Endodermal cell (in vitro differentiated cells): ENCODE data around the gene FILIP1L. TPM values are rescaled to one million over a fixed set of nuclear protein-coding genes. Genes with fewer than 3 reads are reported as not detected.

ENCODE experiments used
- DNase-seq: peaks from one replicate; pipeline ENCODE4 v3.0.0-alpha.2; 2017
- H3K27ac ChIP-seq: 2 replicates; pipeline ENCODE4 v1.5.1; 2013; ENCODE audit warnings: mild to moderate bottlenecking, low read depth, low read length, moderate library complexity
- H3K27me3 ChIP-seq: 2 replicates; pipeline ENCODE4 v1.6.1; 2013; ENCODE audit warnings: mild to moderate bottlenecking, low read length, moderate library complexity; ENCODE audit not compliant: insufficient read depth, control insufficient read depth, poor library complexity, severe bottlenecking
- H3K36me3 ChIP-seq: 2 replicates; pipeline ENCODE4 v1.7.0; 2013; ENCODE audit warnings: mild to moderate bottlenecking, low read length, moderate library complexity; ENCODE audit not compliant: control insufficient read depth, insufficient read depth
- H3K4me1 ChIP-seq: one replicate; pipeline ENCODE4 v1.7.0; 2013; ENCODE audit warnings: low read length; ENCODE audit not compliant: control insufficient read depth, insufficient read depth
- H3K4me3 ChIP-seq: 2 replicates; pipeline ENCODE4 v1.5.1; 2013; ENCODE audit warnings: mild to moderate bottlenecking, low read length, moderate library complexity
- H3K9ac ChIP-seq: 2 replicates; pipeline ENCODE4 v1.6.1; 2013; ENCODE audit warnings: mild to moderate bottlenecking, low read length, moderate library complexity; ENCODE audit not compliant: poor library complexity, severe bottlenecking; ENCODE audit errors: extremely low read depth
- H3K9me3 ChIP-seq: 2 replicates; pipeline ENCODE4 v1.6.1; 2013; ENCODE audit warnings: mild to moderate bottlenecking, low read length, moderate library complexity; ENCODE audit not compliant: control insufficient read depth
- H3K27ac Mint-ChIP-seq: 2 replicates; pipeline ENCODE4 v1.8.0; 2020; ENCODE audit warnings: mixed read lengths
- H3K27me3 Mint-ChIP-seq: 2 replicates; pipeline ENCODE4 v1.8.0; 2021; ENCODE audit warnings: mild to moderate bottlenecking, mixed read lengths; ENCODE audit not compliant: insufficient read depth
- H3K36me3 Mint-ChIP-seq: 2 replicates; pipeline ENCODE4 v1.8.0; 2020; ENCODE audit warnings: low read depth, mixed read lengths
- H3K4me1 Mint-ChIP-seq: 2 replicates; pipeline ENCODE4 v1.8.0; 2020; ENCODE audit warnings: mixed read lengths
- H3K4me3 Mint-ChIP-seq: 2 replicates; pipeline ENCODE4 v1.8.0; 2020; ENCODE audit warnings: mild to moderate bottlenecking, moderate library complexity, mixed read lengths
- H3K9me3 Mint-ChIP-seq: 2 replicates; pipeline ENCODE4 v1.8.0; 2020; ENCODE audit warnings: mild to moderate bottlenecking, mixed read lengths
- CTCF ChIP-seq: fragments of 200-600 bp; sonication (generic); conservative IDR thresholded peaks from 2 replicates; pipeline ENCODE4 v1.5.0; 2021; ENCODE audit warnings: antibody characterized with exemption, mild to moderate bottlenecking
- WGBS, 2 experiments: methylation state at CpG; one replicate each; pipeline versions ENCODE4 v1.1.5 to v1.1.7; 2013; ENCODE audit warnings: missing lambda C conversion rate in 2 of 2, mixed read lengths in 1 of 2; ENCODE audit not compliant: insufficient coverage in 1 of 2, insufficient read length in 1 of 2; 5-methylcytosine and 5-hydroxymethylcytosine counted together
- total RNA-seq, 2 donors: library from RNA; stranded (reverse); fragmentation: NEBNext Ultra II Directional in 1 of 2; extraction: Animal tissue kit (Norgen Biotek cat#: 25700) in 1 of 2; gene quantifications; 2 replicates in 1 of 2; 3 replicates in 1 of 2; pipeline ENCODE4 v1.2.1, GENCODE V29; 2021

The FILIP1L gene
- total RNA-seq, 2 donors from 2014 or later = 0.84 to 2.5 TPM

GRCh38 chr3:100106531-100107141 is 7.7 kb downstream of the FILIP1L start:
- H3K4me3 Mint-ChIP-seq = no peak overlapping the region
- no peaks in the 10 kb centered on the region for H3K36me3 Mint-ChIP-seq
- H3K27me3 ChIP-seq = no peaks in the 10 kb centered on the region
- H3K9me3 Mint-ChIP-seq = no peaks in the 10 kb centered on the region
- no peak overlapping the region for H3K27ac Mint-ChIP-seq
- DNase-seq = no peak
- TF ChIP-seq CTCF = no peak
- no peak overlapping the region for H3K4me3 ChIP-seq
- peaks cover 8% of the 10 kb centered on the region for H3K4me1 ChIP-seq
- H3K36me3 ChIP-seq = no peaks in the 10 kb centered on the region
- H3K27ac ChIP-seq = no peak overlapping the region
- no peaks in the 10 kb centered on the region for H3K27me3 Mint-ChIP-seq
- H3K4me1 Mint-ChIP-seq = peaks cover 58% of the 10 kb centered on the region
- no peak overlapping the region for H3K9ac ChIP-seq
- no peaks in the 10 kb centered on the region for H3K9me3 ChIP-seq

- Histone ChIP-seq H3K4me3 (no peak overlapping the region), H3K9me3 (no peaks in the 10 kb centered on the region), H3K27ac (no peak overlapping the region), H3K4me1 (peaks cover 8% of the 10 kb centered on the region), H3K27me3 (no peaks in the 10 kb centered on the region), H3K9ac (no peak overlapping the region), H3K36me3 (no peaks in the 10 kb centered on the region)
- no peak overlapping the region for H3K4me3 Mint-ChIP-seq
- H3K36me3 Mint-ChIP-seq = peaks cover 1% of the 10 kb centered on the region
- H3K27me3 Mint-ChIP-seq = no peaks in the 10 kb centered on the region
- no peak for TF ChIP-seq CTCF
- no peak overlapping the region for H3K27ac Mint-ChIP-seq
- peaks cover 58% of the 10 kb centered on the region for H3K4me1 Mint-ChIP-seq
- no peak for DNase-seq
- peaks cover 1% of the 10 kb centered on the region for H3K9me3 Mint-ChIP-seq
These were observed 8.2 kb downstream of the FILIP1L start for GRCh38 chr3:100106094-100106493.

GRCh38 chr3:100105501-100105900 is 8.8 kb downstream of the FILIP1L start:
- Mint-ChIP-seq H3K9me3 (peaks cover 2% of the 10 kb centered on the region), H3K36me3 (peaks cover 1% of the 10 kb centered on the region), H3K4me3 (no peak overlapping the region), H3K27me3 (no peaks in the 10 kb centered on the region), H3K4me1 (peaks cover 58% of the 10 kb centered on the region), H3K27ac (no peak overlapping the region)
- Histone ChIP-seq H3K4me3 (no peak overlapping the region), H3K9ac (no peak overlapping the region), H3K27me3 (no peaks in the 10 kb centered on the region), H3K27ac (no peak overlapping the region), H3K36me3 (no peaks in the 10 kb centered on the region), H3K9me3 (no peaks in the 10 kb centered on the region), H3K4me1 (peaks cover 8% of the 10 kb centered on the region)
- TF ChIP-seq CTCF = no peak
- 100% methylated on average over 1 of the region's 1 CpG; no CpG with 5 or more reads in 1 of the 2 experiments for WGBS, 2 experiments
- no peak for DNase-seq
